ACC112 (cell line): ENCODE data around the gene KCNK2.
A peak's percentile ranks its signal among the peaks of the same experiment; 100 is the strongest.

Experiments
- H2AFZ ChIP-seq: fragments of 200-600 bp; sonication (generic); one replicate; pipeline ENCODE4 v1.6.0; 2017; ENCODE audit warnings: antibody characterized with exemption, low read length; ENCODE audit not compliant: unreplicated experiment
- H3K27ac ChIP-seq: fragments of 200-600 bp; sonication (generic); 2 replicates; pipeline ENCODE4 v1.5.1; 2014; ENCODE audit warnings: low read depth, mild to moderate bottlenecking, antibody characterized with exemption, low read length, moderate library complexity
- H3K27me3 ChIP-seq: fragments of 200-600 bp; sonication (generic); 2 replicates; pipeline ENCODE4 v1.6.1; 2014; ENCODE audit warnings: mild to moderate bottlenecking, antibody characterized with exemption, low read length, moderate library complexity, mixed read lengths; ENCODE audit not compliant: insufficient read depth
- H3K36me3 ChIP-seq: fragments of 200-600 bp; sonication (generic); 2 replicates; pipeline ENCODE4 v1.6.1; 2016; ENCODE audit warnings: mild to moderate bottlenecking, antibody characterized with exemption, low read length, moderate library complexity, mixed read lengths; ENCODE audit not compliant: insufficient read depth
- H3K4me1 ChIP-seq: fragments of 200-600 bp; sonication (generic); one replicate; pipeline ENCODE4 v1.6.1; 2016; ENCODE audit warnings: low read length, mixed read lengths; ENCODE audit not compliant: insufficient read depth, unreplicated experiment, control insufficient read depth
- H3K4me3 ChIP-seq: fragments of 200-600 bp; sonication (generic); 2 replicates; pipeline ENCODE4 v1.5.1; 2014; ENCODE audit warnings: mild to moderate bottlenecking, low read depth, low read length
- H3K79me2 ChIP-seq: fragments of 200-600 bp; sonication (generic); one replicate; pipeline ENCODE4 v1.6.0; 2016; ENCODE audit warnings: low read length; ENCODE audit not compliant: control insufficient read depth, unreplicated experiment, insufficient read depth

Gene KCNK2

DNA sequence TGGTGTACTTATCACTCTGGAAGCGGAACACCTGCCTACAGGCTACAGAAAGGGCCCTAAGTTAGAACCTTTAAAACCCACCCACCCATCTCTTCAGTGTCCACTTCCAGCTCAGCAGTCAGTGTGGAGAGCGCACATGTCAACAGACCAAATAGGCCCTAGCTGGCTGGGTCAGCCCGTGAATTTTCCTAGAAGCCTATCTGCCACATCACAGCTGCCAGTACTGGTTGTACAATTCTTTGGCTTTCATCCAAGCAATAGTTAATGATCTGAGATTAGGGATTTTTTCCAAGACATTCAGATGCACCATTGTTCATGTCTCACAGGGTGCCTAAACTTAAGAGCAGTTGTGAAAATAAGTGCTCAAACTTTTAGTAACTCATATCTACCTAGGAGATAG lies 197.1 kb downstream of the KCNK2 start:
- Histone ChIP-seq H3K79me2 (no peaks in the 10 kb centered on the region), H3K27me3 (no peaks in the 10 kb centered on the region), H2AFZ (no peak overlapping the region), H3K27ac (no peak overlapping the region), H3K4me1 (peaks cover 22% of the 10 kb centered on the region), H3K36me3 (no peaks in the 10 kb centered on the region), H3K4me3 (no peak overlapping the region)

DNA sequence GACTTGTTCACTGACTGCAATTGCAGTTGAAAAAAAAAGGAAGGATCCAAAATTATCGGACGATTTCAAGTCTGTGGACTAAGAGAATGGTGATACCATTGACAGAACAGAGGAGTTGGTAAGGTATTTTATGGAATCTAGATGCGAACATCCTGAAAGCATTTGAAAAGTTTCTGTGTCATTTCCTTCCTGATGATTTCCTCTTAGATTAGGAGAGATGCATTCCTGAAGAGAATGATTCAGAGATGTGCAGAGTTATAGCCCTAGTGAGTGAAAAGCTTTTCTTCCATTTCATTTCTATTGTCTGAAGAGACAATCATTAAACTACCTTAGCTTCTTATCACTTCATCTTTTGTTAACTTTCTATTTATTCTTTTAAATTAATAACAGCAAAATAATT lies 200.0 kb downstream of the KCNK2 start:
- Histone ChIP-seq H3K4me3 (no peak overlapping the region), H2AFZ (peak overlapping the region; percentile 61), H3K27ac (peak overlapping the region; percentile 34), H3K27me3 (no peaks in the 10 kb centered on the region), H3K36me3 (no peaks in the 10 kb centered on the region), H3K4me1 (peaks cover 15% of the 10 kb centered on the region), H3K79me2 (no peaks in the 10 kb centered on the region)

- no peaks in the 10 kb centered on the region for H3K27me3 ChIP-seq
- H2AFZ ChIP-seq, result no peak overlapping the region
- no peaks in the 10 kb centered on the region for H3K36me3 ChIP-seq
- H3K4me3 ChIP-seq, result no peak overlapping the region
- H3K27ac ChIP-seq, result no peak overlapping the region
- peaks cover 13% of the 10 kb centered on the region for H3K4me1 ChIP-seq
- H3K79me2 ChIP-seq, result no peaks in the 10 kb centered on the region
These were observed 202.7 kb downstream of the KCNK2 start for GRCh38 chr1:215285013-215285800.
